ENCODE data around the gene CIRBP. TPM values are rescaled to one million over a fixed set of nuclear protein-coding genes. Genes with fewer than 3 reads are reported as not detected.

CIRBP gene
- total RNA-seq, 2 donors from 2014 or later, result 288 to 385 TPM

- Histone ChIP-seq H3K4me1 (peaks cover 0 to 51% of the 10 kb centered on the region in 2 donors), H3K9me3 (no peaks in the 10 kb centered on the region), H3K27me3 (no peaks in the 10 kb centered on the region), H3K4me3 (no peak overlapping the region), H3K36me3 (peaks cover 53% of the 10 kb centered on the region), H3K27ac (peak overlapping the region; percentile 57 to 91)
- TF ChIP-seq CTCF (IDR thresholded peaks at IDR 0.05), result no peak
- DNase-seq (ENCODE audit: low spot score), result no peak
Measured at GRCh38 chr19:1222394-1222793, 46.7 kb upstream of the CIRBP start.

DNA sequence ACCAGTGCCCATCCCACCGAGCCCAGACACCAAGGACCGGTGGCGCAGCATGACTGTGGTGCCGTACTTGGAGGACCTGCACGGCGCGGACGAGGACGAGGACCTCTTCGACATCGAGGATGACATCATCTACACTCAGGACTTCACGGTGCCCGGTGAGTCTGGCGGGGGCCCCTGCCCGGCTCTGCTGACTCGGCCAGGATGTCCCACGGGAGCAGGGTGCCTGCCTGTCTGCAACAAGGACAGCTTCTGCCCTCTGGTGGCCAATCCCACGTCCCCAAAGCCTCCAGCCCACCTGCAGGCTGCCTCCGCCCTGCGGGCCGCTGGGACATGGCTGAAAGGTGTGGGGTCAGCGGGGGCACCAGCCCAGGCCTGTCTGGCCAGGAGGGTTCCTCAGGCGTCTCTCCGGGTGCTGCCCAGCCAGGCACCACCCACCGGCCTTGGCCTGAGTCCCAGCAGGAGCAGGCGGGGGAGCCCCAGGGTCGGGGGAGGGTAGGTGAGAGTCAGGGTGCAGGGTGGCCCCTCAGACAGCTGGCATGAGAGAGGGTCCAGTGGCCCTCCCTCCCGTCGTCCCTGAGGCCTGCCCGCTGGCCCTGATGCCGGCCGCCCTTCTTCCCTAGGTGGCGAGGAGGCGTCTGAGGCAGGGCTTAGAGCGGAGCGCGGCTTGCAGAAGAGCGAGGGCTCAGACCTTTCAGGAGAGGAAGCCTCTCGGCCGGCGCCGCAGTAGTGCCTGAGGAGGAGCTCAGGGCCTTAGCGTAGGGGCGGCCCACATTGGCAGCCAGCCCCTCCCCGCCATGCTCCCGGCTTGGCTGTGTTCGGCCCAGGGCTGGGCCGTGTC, 45.9 kb upstream of the CIRBP start:
- peaks cover 61% of the 10 kb centered on the region for H3K36me3 ChIP-seq
- no peaks in the 10 kb centered on the region for H3K27me3 ChIP-seq
- H3K9me3 ChIP-seq, result no peaks in the 10 kb centered on the region
- no peak for DNase-seq (ENCODE audit: low spot score)
- TF ChIP-seq CTCF (IDR thresholded peaks at IDR 0.05), result peak in 1 of 2 donors; percentile 48
- no peak overlapping the region for H3K27ac ChIP-seq
- no peak overlapping the region for H3K4me3 ChIP-seq
- peaks cover 0 to 43% of the 10 kb centered on the region in 2 donors for H3K4me1 ChIP-seq

DNA sequence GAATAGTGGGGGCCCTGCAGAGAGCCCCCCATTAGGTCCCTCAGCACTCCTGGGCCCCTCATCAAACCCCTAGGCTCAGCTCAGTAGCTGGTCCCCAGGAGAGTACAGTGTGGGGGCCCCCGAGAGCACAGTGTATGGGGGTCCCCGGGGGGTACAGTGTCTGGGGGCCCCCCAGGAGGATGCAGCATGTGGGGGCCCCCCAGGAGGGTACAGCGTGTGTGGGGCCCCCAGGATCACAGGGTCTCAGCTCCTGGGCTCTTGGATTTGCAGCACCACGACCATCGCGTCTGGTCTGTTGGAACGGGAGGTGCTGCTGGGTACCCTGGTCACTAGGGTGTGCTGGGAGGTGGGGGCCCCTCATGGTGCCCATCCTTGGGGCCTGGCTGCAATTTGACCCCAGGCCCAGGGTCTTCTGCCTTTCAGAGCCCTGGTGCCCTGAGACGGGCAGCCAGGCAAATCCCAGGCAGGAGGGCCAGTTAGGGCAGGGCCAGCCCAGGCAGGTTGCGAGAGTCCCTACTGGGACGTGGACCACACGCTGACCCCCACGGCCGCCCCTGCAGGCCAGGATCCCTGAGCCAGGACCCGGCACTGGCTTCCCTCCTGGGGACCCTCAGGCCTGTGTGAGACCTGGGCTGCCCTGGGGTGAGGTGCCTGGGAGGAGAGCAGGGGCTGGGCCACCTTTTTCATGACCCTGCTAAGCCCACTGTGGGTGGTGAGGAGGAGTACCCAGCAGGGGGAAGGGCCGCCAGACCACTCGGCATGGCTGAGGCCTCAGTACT, 44.9 kb upstream of the CIRBP start:
- peaks cover 0 to 33% of the 10 kb centered on the region in 2 donors for H3K4me1 ChIP-seq
- DNase-seq (ENCODE audit: low spot score), result no peak
- no peaks in the 10 kb centered on the region for H3K9me3 ChIP-seq
- no peaks in the 10 kb centered on the region for H3K27me3 ChIP-seq
- no peak overlapping the region for H3K27ac ChIP-seq
- H3K36me3 ChIP-seq, result peaks cover 62% of the 10 kb centered on the region
- H3K4me3 ChIP-seq, result no peak overlapping the region
- no peak for TF ChIP-seq CTCF (IDR thresholded peaks at IDR 0.05)

DNA sequence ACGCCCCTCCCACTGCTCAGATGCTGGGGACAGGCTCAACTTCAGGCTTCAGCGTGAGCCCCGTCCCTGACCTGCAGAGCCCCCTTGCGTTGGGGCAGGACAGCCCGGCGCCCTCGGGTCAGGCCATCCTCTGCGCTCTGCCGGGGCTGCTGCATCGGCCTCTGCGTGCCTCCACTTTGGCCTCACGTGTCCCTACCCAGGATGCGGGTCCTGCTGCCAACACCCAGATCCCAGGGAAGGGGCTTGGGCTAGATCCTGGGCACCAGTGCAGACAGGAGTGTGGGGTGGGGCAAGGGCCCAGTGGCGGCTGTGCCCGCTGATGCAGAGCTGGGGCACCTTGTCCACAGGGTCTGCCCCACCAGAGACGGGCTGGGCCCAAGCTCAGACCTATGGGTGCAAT, 44.3 kb upstream of the CIRBP start:
- no peak for TF ChIP-seq CTCF (IDR thresholded peaks at IDR 0.05)
- H3K27me3 ChIP-seq, result no peaks in the 10 kb centered on the region
- no peaks in the 10 kb centered on the region for H3K9me3 ChIP-seq
- peaks cover 0 to 31% of the 10 kb centered on the region in 2 donors for H3K4me1 ChIP-seq
- no peak overlapping the region for H3K27ac ChIP-seq
- H3K4me3 ChIP-seq, result no peak overlapping the region
- peaks cover 62% of the 10 kb centered on the region for H3K36me3 ChIP-seq
- no peak for DNase-seq (ENCODE audit: low spot score)

DNA sequence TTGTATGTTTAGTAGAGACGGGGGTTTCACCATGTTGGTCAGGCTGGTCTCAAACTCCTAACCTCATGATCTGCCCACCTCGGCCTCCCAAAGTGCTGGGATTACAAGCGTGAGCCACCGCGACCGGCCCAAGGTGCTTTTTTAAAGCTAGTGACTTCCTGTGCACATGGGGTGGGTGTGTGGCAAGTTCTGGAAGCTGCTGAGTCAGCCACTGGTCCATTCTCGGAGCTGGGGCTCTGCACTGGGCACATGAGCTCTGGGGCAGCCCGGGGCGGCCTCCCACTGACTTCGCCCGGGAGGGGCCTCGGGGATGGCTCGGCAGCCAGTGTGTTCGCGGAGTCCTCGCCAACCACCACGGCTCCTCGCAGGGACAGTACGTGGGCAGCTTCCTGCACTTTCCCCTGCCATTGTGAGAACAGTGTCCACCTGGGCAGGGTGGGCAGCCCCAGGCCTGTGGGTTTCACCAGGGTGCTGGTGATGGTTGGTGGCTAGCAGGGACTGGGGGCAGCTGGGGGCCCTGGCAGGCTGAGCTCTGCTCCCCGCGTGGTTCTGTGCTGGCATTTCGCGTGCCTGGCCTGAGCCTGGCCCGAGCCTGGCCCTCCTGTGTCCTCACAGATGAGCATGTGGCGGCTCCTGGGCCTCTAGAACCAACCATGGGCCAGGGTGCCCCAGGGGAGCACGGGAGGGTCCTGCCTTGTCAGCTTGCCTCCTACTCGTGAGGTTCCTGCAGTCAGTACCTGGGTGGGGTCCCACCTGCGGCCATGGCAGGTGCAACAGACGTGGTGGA, 43.5 kb upstream of the CIRBP start:
- H3K36me3 ChIP-seq, result peaks cover 58% of the 10 kb centered on the region

More for the DNA sequence above, 43.5 kb upstream of the CIRBP start:
- Histone ChIP-seq H3K9me3 (no peaks in the 10 kb centered on the region), H3K4me3 (no peak overlapping the region), H3K27ac (no peak overlapping the region), H3K27me3 (no peaks in the 10 kb centered on the region), H3K4me1 (peaks cover 0 to 25% of the 10 kb centered on the region in 2 donors)
- no peak for DNase-seq (ENCODE audit: low spot score)
- no peak for TF ChIP-seq CTCF (IDR thresholded peaks at IDR 0.05)
